Glomerular visceral epithelial cell (primary cell): ENCODE measurements around the gene CFAP99.

Experiments
- DNase-seq: peaks from one replicate; pipeline ENCODE4 v3.0.0-alpha.2; 2016; ENCODE audit errors: extremely low spot score

The CFAP99 gene

DNA sequence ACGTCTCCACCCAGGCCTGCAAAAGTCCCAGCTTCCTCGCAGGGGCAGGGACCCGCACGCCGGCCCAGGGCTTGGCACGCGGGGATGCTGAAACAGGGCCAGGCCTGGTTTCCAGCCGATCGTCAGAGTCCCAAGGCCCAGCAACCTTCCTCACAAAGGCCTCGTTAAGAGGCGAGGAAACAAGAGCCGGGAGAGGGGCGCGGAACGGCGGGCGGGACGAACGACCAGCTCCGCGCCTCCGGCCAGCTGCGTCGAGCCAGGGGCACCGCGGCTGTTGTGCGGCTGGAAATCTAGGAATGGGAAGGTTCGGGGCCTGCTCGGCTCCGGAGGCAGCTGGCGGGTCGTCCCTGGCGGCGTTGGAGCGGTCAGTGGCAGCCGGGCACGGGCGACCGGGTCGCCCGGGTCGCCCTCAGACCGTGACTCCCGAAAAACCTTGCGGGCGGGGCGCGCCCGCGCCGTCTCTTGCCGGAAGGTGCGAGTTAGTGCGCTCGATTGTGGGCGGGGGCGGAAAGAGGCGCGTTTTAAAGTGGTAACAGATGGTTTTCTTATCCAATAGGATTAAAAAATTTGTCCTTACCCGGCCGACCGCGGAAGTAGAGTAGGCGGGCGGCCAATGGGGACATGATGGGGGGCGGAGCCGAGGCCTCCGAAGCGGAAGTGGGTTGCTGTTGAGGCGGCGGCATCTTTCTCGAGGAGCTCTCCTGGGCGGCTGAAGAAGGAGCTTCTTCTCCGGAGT lies 49.9 kb downstream of the CFAP99 start, which contains the start of gene RNF4:
TSS of gene RNF4 (plus strand) at position 651 of the 736 bp plus-strand sequence. CDS start 21,388 bp downstream, outside the sequence.
- DNase-seq: peak; percentile 98

- peak; percentile 49 for DNase-seq
Measured at GRCh38 chr4:2469192-2469984, 50.6 kb downstream of the CFAP99 start.

GRCh38 chr4:2470791-2471190 lies 52.0 kb downstream of the CFAP99 start:
- DNase-seq: no peak

- DNase-seq: no peak
Measured at GRCh38 chr4:2472187-2472586, 53.4 kb downstream of the CFAP99 start.

- DNase-seq: no peak
Measured at GRCh38 chr4:2478229-2478628, 59.5 kb downstream of the CFAP99 start.

DNA sequence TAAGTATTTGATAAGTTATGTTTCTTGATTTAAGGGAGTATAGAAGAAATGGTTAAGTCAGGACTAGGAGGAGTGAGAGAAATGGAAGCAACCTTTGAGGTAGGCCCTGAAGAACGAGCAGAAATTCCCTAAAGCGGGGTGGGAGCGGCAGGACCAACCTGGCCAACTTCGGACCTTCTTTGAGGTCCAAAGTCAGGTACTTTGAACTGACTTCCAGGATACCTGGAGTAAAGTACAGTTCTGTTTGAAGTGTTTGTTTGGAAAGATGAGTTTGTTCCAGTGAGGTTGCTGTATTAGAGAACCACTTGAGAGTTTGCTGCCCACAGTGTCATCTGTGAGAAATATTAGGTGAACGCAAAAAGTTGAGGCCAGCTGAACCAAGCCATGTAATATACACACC lies 61.9 kb downstream of the CFAP99 start:
- no peak for DNase-seq

GRCh38 chr4:2482192-2482591 lies 63.4 kb downstream of the CFAP99 start:
- no peak for DNase-seq

- peak; percentile 31 for DNase-seq
Measured at GRCh38 chr4:2482693-2483092, 63.9 kb downstream of the CFAP99 start.

DNA sequence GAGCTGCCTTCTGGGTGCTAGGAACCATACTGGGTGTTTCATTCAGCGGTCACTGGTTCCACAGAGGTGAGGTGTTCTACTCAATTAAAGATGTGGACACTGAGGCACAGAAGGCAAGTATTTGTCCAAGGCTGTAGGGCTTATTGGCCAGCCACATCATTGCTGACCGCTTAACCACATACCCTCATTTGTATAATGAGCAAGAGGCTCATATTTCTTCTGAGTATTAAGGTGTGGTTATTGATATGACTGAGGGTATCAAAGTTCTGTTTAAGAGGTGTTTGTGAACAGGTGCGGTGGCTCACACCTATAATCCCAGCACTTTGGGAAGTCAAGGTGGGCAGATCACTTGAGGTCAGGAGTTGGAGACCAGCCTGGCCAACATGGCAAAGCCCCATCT lies 64.5 kb downstream of the CFAP99 start:
- DNase-seq: no peak

DNA sequence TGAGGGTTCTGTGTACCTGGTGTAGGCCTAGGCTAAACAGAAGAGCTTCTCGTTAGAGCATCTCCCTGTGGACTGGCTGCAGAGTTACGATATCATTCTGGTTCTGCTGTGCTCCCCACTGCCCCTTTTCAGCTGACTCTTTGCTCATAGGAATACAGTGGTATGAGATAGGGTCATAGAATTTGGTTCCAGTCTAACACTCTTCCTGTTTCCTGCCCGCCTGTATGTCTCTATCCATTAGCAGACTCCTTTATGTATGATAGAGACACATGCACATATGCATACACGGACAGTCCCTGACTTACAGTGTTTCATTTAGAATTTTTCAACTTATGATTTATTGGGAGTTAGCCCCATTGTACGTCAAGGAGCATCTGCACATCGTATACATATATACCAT lies 65.4 kb downstream of the CFAP99 start:
- no peak for DNase-seq

- no peak for DNase-seq
Measured at GRCh38 chr4:2484993-2485392, 66.2 kb downstream of the CFAP99 start.

- no peak for DNase-seq
Measured at GRCh38 chr4:2485956-2486355, 67.2 kb downstream of the CFAP99 start.

GRCh38 chr4:2486981-2487380 lies 68.2 kb downstream of the CFAP99 start:
- no peak for DNase-seq

GRCh38 chr4:2487632-2488031 lies 68.9 kb downstream of the CFAP99 start:
- peak; percentile 23 for DNase-seq

- DNase-seq: no peak
Measured at GRCh38 chr4:2489081-2489805, 70.5 kb downstream of the CFAP99 start.

GRCh38 chr4:2489841-2490552 lies 71.2 kb downstream of the CFAP99 start:
- no peak for DNase-seq

DNA sequence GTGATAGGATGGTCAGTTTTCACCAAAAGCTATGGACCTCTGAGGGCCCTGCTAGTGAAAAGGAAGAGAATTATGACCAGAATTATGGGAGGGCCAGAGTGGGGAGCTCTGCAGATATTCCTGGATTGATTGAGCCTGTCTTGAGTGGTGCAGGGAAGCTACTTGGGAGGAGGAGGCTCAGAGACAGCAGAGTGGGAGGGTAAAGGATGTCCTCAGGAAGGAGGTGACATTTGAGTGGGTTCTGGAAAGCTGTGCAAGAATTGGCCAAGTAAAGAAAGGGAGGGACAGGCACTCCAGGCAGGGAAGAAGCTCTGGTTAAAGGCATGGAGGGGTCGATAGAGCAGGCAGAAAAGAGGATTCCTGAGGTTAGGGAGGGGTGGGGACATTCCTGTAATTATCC lies 74.2 kb downstream of the CFAP99 start:
- DNase-seq: no peak

DNA sequence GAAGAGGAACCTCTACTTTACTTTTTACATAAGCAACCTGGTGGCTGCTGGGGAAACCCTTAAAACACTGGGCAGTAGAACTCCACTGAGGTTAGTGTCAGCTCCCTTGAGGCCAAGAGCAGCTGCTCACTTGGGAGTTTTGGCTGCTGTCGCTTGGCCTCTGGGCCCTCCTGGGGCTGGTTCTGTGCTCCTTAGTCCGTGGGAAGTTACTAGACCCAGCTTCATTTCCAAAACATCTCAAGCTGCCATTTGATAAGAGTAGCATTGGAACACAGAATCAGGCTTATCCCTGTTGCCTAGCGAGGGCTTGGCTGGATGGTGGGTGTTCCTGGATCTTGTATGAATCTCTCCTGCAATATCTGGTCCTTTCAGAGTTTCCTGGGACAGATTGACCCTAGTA lies 76.2 kb downstream of the CFAP99 start:
- no peak for DNase-seq

GRCh38 chr4:2497324-2497723 lies 78.6 kb downstream of the CFAP99 start:
- DNase-seq: no peak

DNA sequence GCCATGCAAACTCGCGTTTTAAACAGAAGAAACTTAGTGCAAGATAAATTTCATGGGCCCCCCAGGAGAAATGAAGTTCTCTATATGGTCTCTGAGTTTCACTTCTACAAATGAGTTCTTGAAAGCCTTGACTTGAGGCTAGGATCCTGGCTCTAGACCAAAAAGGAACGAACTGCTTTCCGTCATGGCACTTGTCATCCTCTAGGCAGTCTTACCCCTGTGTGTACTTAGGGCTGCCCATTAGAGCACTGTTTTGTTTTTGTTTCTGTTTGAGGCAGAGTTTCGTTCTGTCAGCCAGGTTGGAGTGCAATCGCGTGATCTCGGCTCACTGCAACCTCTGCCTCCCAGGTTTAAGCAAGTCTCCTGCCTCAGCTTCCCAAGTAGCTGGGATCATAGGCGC lies 79.2 kb downstream of the CFAP99 start:
- no peak for DNase-seq

DNA sequence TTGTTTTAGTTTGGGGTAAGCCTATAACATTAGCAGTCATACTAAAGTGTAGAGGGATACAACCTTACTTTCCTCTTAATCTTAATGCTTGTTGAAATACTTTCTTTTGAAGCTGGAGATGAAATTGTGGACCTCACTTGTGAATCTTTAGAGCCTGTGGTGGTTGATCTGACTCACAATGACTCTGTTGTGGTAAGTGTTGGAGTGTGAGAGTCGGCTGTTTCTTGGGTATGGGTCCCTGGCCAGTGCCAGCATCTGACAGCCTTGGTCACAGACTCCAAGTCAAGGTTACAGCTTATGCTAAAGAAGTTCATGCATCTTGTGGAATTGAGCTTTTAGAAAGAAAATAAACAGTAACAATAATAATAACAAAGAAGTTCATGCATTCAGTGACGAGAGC lies 81.8 kb downstream of the CFAP99 start:
- no peak for DNase-seq
